ENCODE measurements around the gene NRDC. TPM values are rescaled to one million over a fixed set of nuclear protein-coding genes. Genes with fewer than 3 reads are reported as not detected.

The NRDC gene
- total RNA-seq, 1 experiment from 2014 or later = 182 TPM

GRCh38 chr1:51750729-51751128 lies 127.8 kb downstream of the NRDC start:
- CTCF ChIA-PET = interaction anchor here (1.2 kb wide), 1 partner anchor 18 kb away, joined by 3 read pairs; no protein-coding TSS in a partner anchor
- Histone ChIP-seq H3K4me2 (ENCODE audit: low read length) (no peak overlapping the region), H3K27me3 (ENCODE audit: insufficient read depth, low read length) (no peaks in the 10 kb centered on the region), H4K20me1 (ENCODE audit: insufficient read depth) (no peaks in the 10 kb centered on the region), H3K36me3 (ENCODE audit: control insufficient read depth in 1 of 2, insufficient read depth in 2 of 2, low read length in 2 of 2) (peaks cover 0 to 8% of the 10 kb centered on the region in 2 experiments; a peak in 1 of 4 replicates), H3K27ac (ENCODE audit: low read depth, low read length) (no peak overlapping the region), H3K4me1 (ENCODE audit: control insufficient read depth in 1 of 2, insufficient read depth in 2 of 2, low read length in 2 of 2) (no peaks in the 10 kb centered on the region), H3K9ac (ENCODE audit: low read length) (no peak overlapping the region), H2AFZ (ENCODE audit: low read depth, low read length, poor library complexity, severe bottlenecking) (no peak overlapping the region), H3K4me3 (replicated peaks in 1 of 2; ENCODE audit: low read depth in 1 of 2, low read length in 2 of 2) (no peak overlapping the region), H3K9me2 (ENCODE audit: insufficient read depth) (no peaks in the 10 kb centered on the region), H3K79me2 (ENCODE audit: insufficient read depth, low read length) (no peaks in the 10 kb centered on the region; the same call in 1 of the 2 replicates), H3K9me3 (ENCODE audit: control insufficient read depth in 1 of 2, insufficient read depth in 1 of 2, low read depth in 1 of 2, low read length in 2 of 2) (no peaks in the 10 kb centered on the region)
- DNase-seq (ENCODE audit: low read depth, low spot score) (no peak), ATAC-seq (no peak)
- intact Hi-C loops (cut with micrococcal nuclease) = no loop called here
- BruUV-seq (replicated peaks) = no TSS peak
- TF ChIP-seq SRF (IDR thresholded peaks at IDR 0.05; ENCODE audit: low read depth) = no peak
- TF ChIP-seq SP1 (IDR thresholded peaks at IDR 0.05; ENCODE audit: low read depth) = no peak
- TF ChIP-seq EZH2phosphoT487 (IDR thresholded peaks at IDR 0.05; ENCODE audit: borderline replicate concordance) = no peak
- no peak for TF ChIP-seq RAD21 (IDR thresholded peaks at IDR 0.05; ENCODE audit: low read depth)
- no peak for TF ChIP-seq MAX (IDR thresholded peaks at IDR 0.05)
- no peak for TF ChIP-seq REST (IDR thresholded peaks at IDR 0.05; ENCODE audit: low read depth)
- TF ChIP-seq ATF3 (IDR thresholded peaks at IDR 0.05) = no peak
- TF ChIP-seq CEBPB (IDR thresholded peaks at IDR 0.05; ENCODE audit: low read depth) = no peak
- TF ChIP-seq FOSL1 (IDR thresholded peaks at IDR 0.05; ENCODE audit: low read depth) = no peak
- no peak for TF ChIP-seq ZNF274 (IDR thresholded peaks at IDR 0.05; ENCODE audit: low read depth, low read length)
- no peak for TF ChIP-seq EGR1 (IDR thresholded peaks at IDR 0.05; ENCODE audit: low read depth)
- TF ChIP-seq TCF7L2 (IDR thresholded peaks at IDR 0.05; ENCODE audit: borderline replicate concordance, extremely low read depth, insufficient read depth, insufficient read length) = no peak
- no peak for TF ChIP-seq POLR2A (IDR thresholded peaks at IDR 0.05; ENCODE audit: borderline replicate concordance, extremely low read depth, insufficient read depth, insufficient read length)
- TF ChIP-seq ZFX (IDR thresholded peaks at IDR 0.05) = no peak
- no peak for TF ChIP-seq ZBTB33 (IDR thresholded peaks at IDR 0.05; ENCODE audit: extremely low read depth, insufficient replicate concordance, low read length)
- no peak for TF ChIP-seq JUND (IDR thresholded peaks at IDR 0.05)
- RAD21 ChIA-PET (ENCODE audit: low non-redundant PET in 1 of 2, low total read pairs in 2 of 2, uncharacterized antibody in 2 of 2, unreplicated experiment in 2 of 2) = no interaction called here
- POLR2A ChIA-PET = no interaction called here
